Adipose tissue (tissue), 3 donors: ENCODE results near the gene MYL5. TPM values are rescaled to one million over a fixed set of nuclear protein-coding genes. Genes with fewer than 3 reads are reported as not detected.

Experiments used
- H3K27ac ChIP-seq: one replicate; pipeline ENCODE4 v1.5.1; 2013; ENCODE audit warnings: low read depth, low read length
- WGBS, 3 donors: extraction: QIAGEN DNeasy Blood & Tissue Kit; methylation state at CpG; one replicate each; pipeline ENCODE4 v1.1.7; 2013; 5-methylcytosine and 5-hydroxymethylcytosine counted together
- polyA plus RNA-seq, 3 donors: library from polyadenylated mRNA; stranded (reverse); fragments of 200-250 nt; gene quantifications; one replicate each; pipeline ENCODE4 v1.2.3, GENCODE V29; 2013
- donor health status: healthy with polysubstance abuse.
- donor health status: Bipolar disorder and iron deficiency.
- donor health status: healthy.

Gene MYL5
- polyA plus RNA-seq, 3 donors, result 6.4 to 33.9 (median 22.4) TPM

- 91 to 94% (median 92%) methylated on average over 17 of the region's 17 CpGs for WGBS, 3 donors
- H3K27ac ChIP-seq, result no peak overlapping the region
These were observed 19.9 kb upstream of the MYL5 start for GRCh38 chr4:654503-654845.

- no peak overlapping the region for H3K27ac ChIP-seq
- 47 to 57% (median 52%) methylated on average over 17 of the region's 17 CpGs for WGBS, 3 donors
These were observed 19.4 kb upstream of the MYL5 start for GRCh38 chr4:654871-655463.

- H3K27ac ChIP-seq, result no peak overlapping the region
- 64 to 71% (median 69%) methylated on average over 24 to 26 of the region's 26 CpGs for WGBS, 3 donors
These were observed 18.7 kb upstream of the MYL5 start for GRCh38 chr4:655464-656151.

GRCh38 chr4:656436-657337 is 17.7 kb upstream of the MYL5 start:
- 70 to 77% (median 72%) methylated on average over 52 to 58 of the region's 58 CpGs for WGBS, 3 donors
- no peak overlapping the region for H3K27ac ChIP-seq

- H3K27ac ChIP-seq, result no peak overlapping the region
- 76 to 82% (median 78%) methylated on average over 18 to 23 of the region's 23 CpGs for WGBS, 3 donors
These were observed 17.0 kb upstream of the MYL5 start for GRCh38 chr4:657338-657833.

GRCh38 chr4:657834-658667 is 16.3 kb upstream of the MYL5 start:
- no peak overlapping the region for H3K27ac ChIP-seq
- WGBS, 3 donors, result 76 to 88% (median 85%) methylated on average over 24 to 27 of the region's 27 CpGs

GRCh38 chr4:658681-659667 is 15.4 kb upstream of the MYL5 start:
- no peak overlapping the region for H3K27ac ChIP-seq
- WGBS, 3 donors, result 86 to 93% (median 91%) methylated on average over 32 of the region's 32 CpGs

- H3K27ac ChIP-seq, result no peak overlapping the region
- 90 to 94% (median 92%) methylated on average over 8 of the region's 8 CpGs for WGBS, 3 donors
These were observed 14.5 kb upstream of the MYL5 start for GRCh38 chr4:659851-660250.

- H3K27ac ChIP-seq, result no peak overlapping the region
- 91 to 94% (median 93%) methylated on average over 10 of the region's 10 CpGs for WGBS, 3 donors
These were observed 13.9 kb upstream of the MYL5 start for GRCh38 chr4:660401-660800.

GRCh38 chr4:661231-661630 is 13.1 kb upstream of the MYL5 start:
- H3K27ac ChIP-seq, result no peak overlapping the region
- 85 to 92% (median 86%) methylated on average over 3 of the region's 3 CpGs for WGBS, 3 donors

GRCh38 chr4:661881-662761 is 12.2 kb upstream of the MYL5 start:
- WGBS, 3 donors, result 95 to 99% (median 97%) methylated on average over 42 of the region's 42 CpGs

GRCh38 chr4:663046-663437 is 11.3 kb upstream of the MYL5 start:
- 30 to 49% (median 48%) methylated on average over 20 of the region's 20 CpGs for WGBS, 3 donors
- no peak overlapping the region for H3K27ac ChIP-seq

More at GRCh38 chr4:661881-662761, 12.2 kb upstream of the MYL5 start:
- H3K27ac ChIP-seq, result no peak overlapping the region

GRCh38 chr4:663438-664428 is 10.6 kb upstream of the MYL5 start:
- H3K27ac ChIP-seq, result no peak overlapping the region
- WGBS, 3 donors, result 1 to 4% (median 2%) methylated on average over 48 to 80 of the region's 80 CpGs

GRCh38 chr4:664713-665231 is 9.6 kb upstream of the MYL5 start:
- H3K27ac ChIP-seq, result no peak overlapping the region
- 96 to 97% (median 96%) methylated on average over 24 of the region's 24 CpGs for WGBS, 3 donors

- 88 to 91% (median 90%) methylated on average over 11 to 12 of the region's 12 CpGs for WGBS, 3 donors
- H3K27ac ChIP-seq, result no peak overlapping the region
These were observed 9.0 kb upstream of the MYL5 start for GRCh38 chr4:665381-665750.
